ENCODE measurements around the gene ERC1.

DNA sequence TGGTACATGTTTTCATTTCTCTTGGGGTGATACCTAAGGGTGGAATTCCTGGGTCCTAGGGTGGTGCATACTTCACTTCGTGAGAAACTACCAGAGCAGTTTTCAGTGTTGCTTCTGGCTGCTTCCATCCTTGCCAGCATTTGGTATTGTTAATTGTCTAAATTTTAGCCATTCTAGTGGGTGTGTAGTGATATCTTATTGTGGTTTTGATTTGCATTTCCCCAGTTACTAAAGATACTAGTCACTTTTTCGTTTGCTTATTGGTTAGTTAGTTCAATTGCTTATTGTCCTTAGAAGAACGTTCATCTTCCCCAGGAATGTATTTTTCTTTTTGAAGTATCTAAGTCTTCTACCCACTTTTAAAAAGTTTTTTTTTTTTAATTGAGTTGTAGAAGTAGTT lies 80.2 kb downstream of the ERC1 start:
- TF ChIP-seq GATA3 (IDR thresholded peaks at IDR 0.05; ENCODE audit: low read depth, low read length) (no peak), GATA2 (IDR thresholded peaks at IDR 0.05; ENCODE audit: low read depth, low read length) (no peak)
